Renal cortical epithelial cell (primary cell): Measurements from ENCODE around the gene SPSB3. TPM values are rescaled to one million over a fixed set of nuclear protein-coding genes. Genes with fewer than 3 reads are reported as not detected.

Experiments used
- DNase-seq: peaks from one replicate; pipeline ENCODE4 v3.0.0-alpha.2; 2011; ENCODE audit warnings: low read depth
- total RNA-seq: library from RNA; depleted of rRNA; stranded (reverse); fragments of >200 nt; gene quantifications from 2 replicates; pipeline ENCODE4 v1.2.3, GENCODE V29; 2014

Gene SPSB3
- total RNA-seq: 53.2 and 60.8 TPM in 2 replicates

DNA sequence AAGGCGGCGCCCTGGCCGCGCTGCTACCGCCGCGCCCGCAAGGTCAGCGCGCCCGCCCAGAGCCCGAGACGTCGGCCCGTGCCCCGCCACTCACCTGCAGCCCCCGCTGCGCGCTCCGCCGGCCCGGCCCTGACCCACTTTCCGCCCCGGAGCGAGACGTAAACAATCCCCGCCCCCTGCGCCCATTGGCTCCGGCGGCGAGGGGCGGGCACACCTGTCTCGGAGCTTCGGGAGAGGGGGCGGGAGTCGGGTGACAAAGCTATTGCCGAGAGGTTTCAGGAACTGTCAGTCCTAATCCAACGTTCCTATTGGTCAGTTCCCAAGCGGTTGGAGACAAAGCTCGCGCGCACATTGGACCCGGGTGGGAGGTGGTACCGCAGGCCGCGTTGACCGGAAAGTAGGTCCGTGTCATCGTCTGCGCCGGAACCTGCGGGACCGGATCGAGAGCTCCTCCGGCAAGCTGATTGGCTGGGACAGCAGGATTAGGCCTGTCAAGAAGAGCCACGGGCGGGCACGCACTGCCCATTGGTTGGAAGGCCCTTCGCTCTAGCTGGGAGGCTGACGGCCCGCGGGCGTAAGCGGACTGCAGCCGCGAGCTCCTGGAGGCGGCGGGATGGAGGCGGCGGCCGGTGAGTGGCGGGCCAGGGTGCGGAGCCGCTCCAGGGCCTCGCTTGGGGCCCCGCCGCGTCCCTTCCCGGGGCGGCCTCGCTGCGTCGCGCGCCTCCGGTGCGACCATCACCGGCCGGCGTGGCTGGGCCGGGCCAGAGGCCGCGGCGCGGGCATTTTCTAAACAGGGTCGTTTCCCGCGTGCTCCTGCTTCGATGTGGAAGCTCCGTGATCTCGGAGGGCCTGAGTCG, at the start of gene SPSB3, which contains the start of gene NUBP2:
Gene SPSB3 (minus strand): TSS at position 164 of the 857 bp plus-strand sequence. CDS start 1,088 bp downstream, outside the sequence.
Gene NUBP2 (plus strand): TSS at position 553 of the 857 bp plus-strand sequence. CDS start 61 bp downstream, at position 614.
- peak; percentile 99 for DNase-seq

DNA sequence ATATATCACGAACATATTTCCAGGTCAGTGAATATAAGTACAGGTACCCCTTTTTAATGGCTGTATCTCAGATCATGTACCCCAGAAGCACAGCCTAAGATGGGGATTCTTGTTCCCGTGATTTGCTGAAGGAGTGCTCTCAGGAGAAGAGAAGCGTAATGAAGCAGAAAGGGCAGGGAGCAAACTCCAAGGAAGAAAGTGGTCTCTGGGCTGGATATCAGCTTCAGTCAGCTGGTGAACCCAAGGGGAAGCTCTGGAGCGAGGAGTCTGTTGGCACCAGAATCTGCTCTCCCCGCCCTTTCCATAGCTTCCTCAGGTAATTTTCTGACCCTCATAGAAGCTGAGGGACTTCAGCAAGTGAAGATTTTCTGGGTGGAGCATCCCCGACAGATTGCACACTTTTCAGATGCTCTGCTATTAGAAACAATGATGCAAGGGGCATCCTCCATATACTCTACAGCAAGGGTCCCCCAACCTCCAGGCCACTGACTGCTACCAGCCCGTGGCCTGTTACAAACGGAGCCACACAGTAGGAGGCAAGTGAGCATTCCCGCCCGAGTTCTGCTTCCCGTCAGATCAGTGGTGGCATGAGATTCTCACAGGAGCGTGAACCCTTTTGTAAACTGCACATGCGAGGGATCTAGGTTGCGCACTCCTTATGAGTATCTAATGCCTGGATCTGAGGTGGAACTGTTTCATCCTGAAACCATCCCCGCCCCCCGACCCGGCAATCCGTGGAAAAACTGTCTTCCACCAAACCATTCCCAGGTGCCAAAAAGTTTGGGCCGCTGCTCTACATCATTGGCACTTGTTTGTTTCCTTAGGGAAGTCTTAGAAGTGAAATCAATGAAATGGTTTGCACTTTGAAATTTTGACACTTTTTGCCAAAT, 49.1 kb upstream of the SPSB3 start:
- no peak for DNase-seq

DNA sequence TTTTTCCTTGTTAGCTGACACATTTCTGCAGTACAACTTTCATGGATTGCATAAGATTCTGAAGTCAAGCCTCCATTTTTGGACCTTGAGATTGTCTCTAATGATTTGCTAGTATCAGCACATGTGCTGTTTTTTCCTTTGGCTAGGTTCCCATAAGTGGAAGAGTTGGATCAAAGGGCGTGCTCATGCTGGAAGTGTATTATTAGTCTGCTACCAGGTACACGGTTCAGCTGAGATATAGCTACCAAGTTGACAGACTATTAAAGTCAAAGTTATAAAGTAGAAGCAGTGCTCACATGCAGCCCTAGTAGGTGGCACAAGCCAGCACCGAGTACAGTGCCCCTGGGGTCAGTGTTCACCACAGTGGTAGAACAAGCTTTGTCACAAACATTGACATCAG, 47.8 kb upstream of the SPSB3 start:
- peak; percentile 62 for DNase-seq

DNA sequence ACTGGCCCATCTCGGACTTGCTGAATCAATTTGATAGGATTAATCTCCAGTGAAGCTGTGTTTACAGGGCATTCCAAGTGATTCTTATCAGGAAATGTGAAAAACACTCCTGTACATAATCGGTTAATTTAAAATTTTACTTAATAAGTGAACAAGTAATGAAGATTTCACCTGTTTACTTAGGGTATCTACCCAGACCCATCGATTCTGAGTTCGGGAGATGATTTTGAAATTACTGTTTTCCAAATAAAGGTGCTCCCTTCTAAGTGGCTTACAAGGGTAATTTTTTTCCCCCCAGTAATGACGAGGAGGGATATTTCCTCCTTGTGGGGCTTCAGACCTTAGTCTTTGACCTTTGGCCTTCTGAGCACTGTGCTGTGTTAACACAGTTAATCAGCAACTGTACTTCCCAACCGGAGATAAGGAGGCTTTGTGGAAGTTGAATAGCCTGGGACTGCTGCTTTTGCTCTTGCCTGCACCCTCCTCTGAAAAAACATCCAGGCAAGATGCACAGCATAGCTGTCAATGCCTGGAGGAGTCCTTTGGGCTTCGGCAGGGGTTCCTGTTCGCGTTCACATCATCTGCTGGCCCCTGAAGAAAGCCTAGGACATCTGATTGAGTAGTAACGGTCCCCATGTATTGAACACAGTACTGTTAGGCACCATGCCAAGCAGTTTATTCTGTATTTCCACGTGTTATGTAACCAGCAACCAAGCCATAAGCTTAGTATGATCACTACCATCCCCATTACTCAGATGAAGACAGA, 46.5 kb upstream of the SPSB3 start:
- DNase-seq: peak; percentile 69

DNA sequence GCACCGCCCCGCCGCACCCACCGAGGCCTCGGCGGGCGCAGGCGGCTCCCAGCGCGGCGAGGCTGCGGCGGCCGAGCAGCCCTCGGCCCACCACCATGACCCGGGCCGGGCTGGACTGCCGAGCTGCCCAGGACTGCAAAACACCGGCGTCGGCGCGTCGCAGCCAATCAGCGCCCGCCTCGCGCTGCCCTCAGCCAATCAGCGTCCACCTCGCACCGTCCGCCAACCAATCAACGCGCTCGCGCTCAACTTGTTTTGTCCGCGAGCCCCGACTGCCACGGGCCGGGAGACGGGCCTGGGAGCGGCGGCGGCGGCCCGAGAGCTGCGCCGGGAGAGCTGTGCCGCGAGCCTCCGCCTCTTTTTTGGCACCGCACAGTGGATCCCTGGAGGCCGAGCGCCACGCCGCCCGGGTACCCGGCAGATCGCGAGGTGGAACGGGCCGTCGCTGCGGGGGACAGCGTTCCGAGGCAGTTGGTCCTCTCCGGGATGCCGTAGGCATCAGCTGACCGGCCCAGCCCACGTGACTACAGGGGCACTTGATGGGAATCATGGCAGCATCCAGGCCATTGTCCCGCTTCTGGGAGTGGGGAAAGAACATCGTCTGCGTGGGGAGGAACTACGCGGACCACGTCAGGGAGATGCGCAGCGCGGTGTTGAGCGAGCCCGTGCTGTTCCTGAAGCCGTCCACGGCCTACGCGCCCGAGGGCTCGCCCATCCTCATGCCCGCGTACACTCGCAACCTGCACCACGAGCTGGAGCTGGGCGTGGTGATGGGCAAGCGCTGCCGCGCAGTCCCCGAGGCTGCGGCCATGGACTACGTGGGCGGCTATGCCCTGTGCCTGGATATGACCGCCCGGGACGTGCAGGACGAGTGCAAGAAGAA, 44.6 kb upstream of the SPSB3 start, which contains the start of the genes FAHD1 and HAGH:
Gene FAHD1 (plus strand): TSS at position 516 of the 883 bp plus-strand sequence. CDS start 33 bp downstream, at position 549.
Gene HAGH (minus strand): TSS at position 135 of the 883 bp plus-strand sequence. CDS start 38 bp downstream, at position 97.
- peak; percentile 82 for DNase-seq

DNA sequence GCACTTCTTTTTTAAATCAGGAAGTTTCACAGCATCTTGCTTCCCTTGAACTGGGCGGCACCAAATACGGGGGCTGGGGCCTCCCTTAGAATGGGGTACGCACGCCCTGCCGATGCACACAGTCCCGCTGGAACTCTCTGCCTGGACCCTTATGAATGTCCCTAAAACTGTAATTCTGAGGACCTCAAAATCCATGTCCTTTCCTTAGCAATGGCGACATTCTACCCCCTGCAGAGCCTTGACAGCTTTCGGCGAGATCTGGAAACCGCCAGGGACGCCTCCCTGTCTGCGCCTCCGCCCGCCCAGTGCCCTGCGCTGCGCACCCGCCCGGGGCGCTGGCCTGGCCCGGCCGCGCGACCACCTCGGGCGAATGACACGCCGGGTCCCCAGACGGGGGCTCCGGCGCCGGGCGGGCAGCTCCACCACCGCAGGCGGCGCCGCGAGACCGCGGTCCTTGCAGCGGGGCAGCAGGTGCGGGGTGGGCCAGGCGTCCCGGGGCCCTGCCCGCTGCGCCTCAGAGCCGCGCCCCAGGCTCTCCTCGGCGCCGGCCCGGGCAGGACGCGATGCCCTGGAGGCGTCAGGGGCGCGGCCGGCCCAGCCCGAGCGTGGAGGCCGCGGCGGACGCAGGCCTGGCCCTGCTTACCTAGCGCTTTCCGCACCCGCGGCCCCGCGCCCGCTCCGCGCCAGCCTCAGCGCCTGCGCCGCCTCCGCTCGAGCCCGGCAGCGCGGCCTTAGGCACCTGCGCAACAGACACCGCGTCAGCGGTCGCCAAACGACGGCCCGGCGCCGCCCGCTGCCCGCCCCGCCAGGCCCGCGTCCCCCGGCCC, 43.7 kb upstream of the SPSB3 start:
- DNase-seq: no peak

DNA sequence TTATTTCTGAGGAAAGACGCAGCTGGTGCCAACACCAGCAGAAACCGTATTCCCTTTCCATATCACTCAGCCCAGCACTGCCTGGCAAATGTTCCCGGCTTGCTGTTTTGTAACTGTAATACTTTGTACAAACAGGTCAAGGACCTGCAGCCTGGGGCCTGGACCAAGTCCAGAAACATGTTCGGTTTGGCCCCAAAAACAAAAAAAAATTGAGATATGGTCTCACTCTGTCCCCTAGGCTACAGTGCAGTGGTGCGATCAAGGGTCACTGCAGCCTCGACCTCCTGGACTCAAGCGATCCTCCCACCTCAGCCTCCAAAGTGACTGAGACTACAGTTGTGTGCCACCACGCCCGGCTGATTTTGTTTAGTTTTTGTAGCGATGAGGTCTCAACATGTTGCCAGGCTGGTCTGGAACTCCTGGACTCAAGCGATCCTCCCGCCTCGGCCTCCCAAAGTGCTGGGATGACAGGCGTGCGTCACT, 43.1 kb upstream of the SPSB3 start:
- DNase-seq: no peak

DNA sequence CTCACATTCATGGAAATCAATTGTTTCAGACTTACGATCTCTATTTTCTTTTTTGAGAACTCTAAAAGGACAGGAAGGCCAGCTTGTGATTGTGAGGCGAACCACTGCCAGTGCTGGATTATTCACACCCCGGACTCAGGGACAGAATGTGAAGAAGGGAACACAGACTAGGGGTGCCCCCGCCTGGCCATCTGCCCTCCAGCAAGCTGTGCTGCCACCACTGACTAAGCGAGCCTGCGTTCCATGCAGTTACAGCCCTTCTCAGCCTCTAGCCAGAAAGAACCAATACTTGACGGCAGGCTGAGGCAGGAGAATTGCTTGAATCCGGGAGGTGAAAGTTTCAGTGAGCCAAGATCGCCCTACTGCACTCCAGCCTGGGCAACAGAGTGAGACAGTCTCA, 41.5 kb upstream of the SPSB3 start:
- DNase-seq: peak; percentile 65

DNA sequence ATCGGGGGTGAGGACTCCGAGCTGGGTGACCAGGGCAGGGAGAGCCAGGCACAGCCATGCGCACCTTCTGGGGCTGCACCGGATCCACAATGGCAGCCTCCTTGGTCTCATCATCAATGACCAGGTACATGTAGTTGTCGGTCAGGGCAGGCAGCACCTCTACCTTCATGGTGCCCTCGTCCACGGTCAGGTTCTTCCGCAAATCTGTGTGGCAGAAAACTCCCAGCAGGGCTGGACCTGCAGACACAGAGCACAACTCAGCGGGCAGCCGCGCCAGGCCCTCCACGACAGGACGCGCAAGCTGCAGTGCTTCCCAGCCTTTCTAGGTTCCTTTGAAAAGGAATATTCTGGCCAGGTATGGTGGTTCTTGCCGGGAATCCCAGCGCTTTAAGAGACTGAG, 40.4 kb upstream of the SPSB3 start:
- DNase-seq: no peak

DNA sequence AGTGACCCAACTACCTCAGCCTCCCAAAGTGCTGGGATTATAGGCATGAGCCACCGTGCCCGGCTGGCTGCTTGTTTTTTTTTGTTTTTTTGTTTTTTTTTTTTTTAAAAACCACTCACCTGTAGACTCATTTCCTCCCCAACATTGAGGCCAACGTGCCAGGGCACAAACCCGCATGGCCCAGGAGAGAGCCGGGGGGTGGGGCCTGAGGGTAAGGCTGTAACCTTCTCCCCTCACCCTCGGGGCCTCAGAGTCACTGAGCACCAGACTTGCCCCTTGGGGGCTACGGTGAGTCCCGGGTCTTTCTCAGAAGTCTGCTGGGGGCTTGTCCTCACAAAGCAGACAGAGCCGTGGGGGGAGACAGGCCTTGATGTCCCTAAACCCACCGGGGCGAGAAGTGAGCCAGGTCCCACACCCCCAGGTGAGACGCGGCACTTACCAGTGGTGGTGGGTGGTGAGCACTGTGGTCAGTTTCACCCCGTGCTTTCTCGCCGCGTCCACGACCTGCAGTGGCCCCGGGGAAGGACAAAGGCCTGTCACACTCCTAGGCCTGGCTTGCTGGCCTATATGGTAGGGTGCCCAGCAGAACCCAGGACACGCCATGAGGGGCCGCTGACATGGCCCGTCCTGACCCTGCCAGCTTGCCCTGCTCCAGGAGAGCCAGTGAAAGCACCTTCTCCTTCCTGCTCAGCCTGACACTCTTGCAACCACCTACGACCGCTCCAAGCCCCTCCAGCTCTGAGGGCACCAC, 39.7 kb upstream of the SPSB3 start:
- DNase-seq: peak; percentile 17

DNA sequence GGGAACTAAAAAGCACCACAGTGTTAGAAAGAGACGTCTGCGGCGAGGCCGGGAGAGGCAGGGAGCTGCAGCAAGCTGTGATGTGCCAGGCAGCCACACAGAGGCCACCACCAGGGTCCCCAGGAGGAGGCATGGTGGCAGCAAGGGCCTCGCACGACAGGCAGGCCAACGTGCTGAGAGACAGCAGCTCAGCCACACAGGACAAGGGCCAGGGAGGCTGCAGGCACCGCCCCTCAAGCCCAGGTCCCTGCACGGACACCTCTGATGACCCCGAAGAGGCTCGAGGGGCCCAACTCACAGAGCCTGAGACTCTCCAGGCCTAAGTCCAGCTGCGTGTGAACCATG, 38.5 kb upstream of the SPSB3 start:
- no peak for DNase-seq

DNA sequence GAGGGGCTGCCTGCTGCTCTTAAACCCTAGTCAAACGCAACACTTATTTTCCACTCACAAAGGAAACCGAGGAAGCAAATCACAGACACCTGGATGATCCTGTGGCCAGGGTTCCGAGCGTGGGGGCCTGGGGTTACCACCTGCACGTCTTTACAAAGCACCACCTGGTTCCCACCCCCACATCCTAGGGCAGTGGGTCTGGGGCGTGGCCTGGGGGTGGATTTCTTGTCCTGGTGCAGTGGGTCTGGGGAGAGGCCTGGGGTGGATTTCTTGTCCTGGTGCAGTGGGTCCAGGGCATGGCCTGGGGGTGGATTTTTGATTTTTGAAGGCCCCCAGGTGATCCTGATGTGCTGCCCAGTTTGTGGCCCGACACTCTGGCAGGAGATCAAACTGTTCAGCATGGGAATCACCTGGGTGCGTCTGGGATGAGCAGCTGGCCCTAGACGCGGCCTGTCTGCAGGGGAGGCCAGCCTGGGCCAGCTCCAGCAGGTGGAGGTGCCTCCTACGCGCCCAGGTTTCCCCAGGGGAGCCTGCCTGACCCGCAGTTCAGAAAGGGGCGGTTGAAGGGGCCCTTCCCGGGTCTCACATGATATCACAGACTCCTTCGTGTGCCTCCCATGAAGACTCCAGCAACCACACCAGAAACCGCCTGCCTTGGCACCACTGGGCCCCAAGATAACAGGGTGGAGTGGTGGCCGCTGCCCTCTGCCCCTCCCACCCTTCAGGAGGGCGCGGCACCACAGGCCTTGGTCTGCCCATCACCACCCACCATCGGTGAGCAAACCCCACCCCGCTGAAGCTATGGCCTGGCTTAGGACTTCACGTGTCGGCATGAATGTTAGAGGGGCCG, 38.0 kb upstream of the SPSB3 start:
- no peak for DNase-seq

DNA sequence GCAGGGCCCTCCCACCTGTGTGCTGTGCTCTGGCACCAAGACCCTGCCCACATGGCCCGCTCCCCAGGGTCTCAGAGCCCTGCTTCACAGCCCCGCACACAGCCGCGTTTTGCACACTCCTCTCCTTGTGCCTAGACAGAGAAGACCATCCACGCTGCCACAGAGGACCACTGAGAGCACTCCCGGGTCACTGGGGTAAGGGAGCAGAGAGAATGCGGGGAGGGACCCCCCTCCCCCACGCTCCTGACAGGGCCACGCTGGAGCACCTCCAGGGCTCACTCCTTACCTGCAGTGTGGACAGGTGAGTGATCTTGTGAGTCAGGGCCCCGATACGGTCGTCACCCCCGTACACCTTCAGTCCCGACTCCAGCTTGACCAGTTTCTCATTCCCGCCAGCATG, 37.2 kb upstream of the SPSB3 start:
- DNase-seq: no peak

DNA sequence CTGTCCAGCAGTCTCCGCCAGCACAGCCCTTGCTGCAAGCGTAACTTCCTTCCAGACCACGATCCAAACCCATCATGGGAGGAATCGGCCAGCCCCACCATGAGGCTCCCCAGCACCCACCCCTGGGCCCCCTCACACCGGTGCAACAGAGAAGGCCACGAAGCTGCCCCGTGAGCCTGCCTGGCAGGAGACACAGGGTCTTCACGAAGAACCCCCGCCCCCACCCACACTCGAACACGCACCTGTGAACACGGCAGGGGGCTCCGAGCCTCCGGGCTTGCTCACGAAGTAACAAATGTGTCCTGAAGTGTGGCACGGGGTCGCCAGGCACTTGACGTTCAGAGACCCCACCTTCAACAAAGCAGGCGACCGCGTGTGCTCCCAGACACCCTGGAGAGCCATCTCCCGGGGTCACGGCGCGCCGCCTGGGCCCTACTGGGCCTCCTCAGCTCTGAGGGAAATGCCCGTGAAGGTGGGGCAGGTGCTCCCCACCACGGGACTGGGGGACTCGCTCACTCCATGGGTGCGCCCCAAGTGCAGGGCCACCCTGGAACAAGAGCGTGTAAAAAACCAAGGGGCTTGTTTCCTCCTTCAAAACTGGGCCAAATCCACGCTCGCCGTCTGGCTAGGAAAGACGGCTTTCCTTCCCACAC, 36.6 kb upstream of the SPSB3 start:
- no peak for DNase-seq

DNA sequence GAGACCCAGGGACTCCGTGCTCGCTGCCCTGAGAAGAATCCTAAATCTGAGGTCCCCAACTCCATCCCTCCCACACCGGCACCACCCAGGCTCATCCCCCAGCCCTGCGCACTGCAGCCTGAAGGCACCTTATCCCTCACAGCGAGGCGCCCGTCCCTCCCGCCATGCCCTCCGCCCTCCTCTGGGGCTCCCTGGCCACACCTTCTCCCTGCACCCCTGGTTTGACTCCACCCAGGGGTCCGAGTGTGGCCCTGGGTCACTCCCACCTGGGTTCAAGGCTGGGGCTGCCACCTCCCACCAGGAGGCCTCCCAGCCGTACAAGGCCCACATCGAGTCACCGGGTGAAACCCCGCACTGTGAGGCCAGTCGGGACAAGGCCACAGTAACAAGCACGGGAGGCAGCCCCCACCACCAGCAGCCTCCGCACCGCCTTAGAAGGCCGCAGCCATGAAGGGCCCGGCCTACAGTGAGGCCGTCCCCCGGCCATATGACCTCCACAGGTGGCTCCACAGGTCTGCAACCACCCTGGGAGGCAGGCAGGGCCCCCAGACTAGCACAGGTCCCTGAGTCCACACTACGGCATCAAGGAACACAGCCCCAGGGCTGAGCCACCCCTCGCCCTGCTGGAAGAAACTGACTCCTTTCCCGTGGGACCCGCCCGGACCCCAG, 36.0 kb upstream of the SPSB3 start:
- no peak for DNase-seq

DNA sequence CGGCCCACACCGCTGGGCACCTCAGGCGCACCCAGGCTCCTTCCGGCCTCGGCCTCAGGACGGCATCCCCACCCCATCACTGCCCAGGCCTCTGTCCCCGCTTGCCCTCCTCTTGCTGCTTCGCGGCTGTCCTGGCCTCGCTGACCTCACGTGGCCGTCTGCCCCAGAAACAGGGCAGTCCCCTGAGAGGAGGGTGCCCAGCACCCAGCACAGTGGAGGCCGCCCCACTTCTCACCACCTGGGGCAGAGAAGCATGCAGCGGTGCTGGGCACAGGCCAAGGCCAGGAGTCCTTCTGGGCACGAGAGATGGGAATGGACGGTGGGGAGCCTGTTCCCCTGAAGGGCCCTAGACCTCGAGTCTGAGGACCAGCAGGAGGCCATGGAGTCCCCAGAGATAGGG, 35.3 kb upstream of the SPSB3 start:
- DNase-seq: no peak

DNA sequence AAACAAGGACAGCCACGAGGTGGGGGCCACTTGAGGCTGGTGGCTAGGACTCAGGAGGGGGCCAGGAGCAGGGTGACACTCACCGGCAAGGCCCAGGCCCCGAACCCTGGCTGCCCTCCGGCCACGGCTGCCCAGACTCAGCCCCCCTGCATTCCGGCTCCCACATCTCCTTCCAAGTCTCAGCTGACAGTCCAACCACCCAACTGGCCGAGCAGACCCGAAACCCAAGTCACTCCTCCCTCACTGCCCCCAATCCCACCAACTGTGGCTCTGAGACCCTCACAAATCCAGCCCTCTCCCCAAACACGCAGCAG, 34.9 kb upstream of the SPSB3 start:
- DNase-seq: no peak
